Myocyte (in vitro differentiated cells): ENCODE measurements around the gene URB1. TPM values are rescaled to one million over a fixed set of nuclear protein-coding genes. Genes with fewer than 3 reads are reported as not detected.
"Not testable (repeated sequence)": the region's sequence is repeated elsewhere in the genome, so short reads cannot be mapped to it uniquely, and the experiment has no call there.

ENCODE experiments used
- DNase-seq: peaks from one replicate; pipeline ENCODE4 v3.0.0-alpha.2; 2012; ENCODE audit warnings: low read depth
- total RNA-seq: library from RNA; depleted of rRNA; stranded (reverse); fragments of >200 nt; gene quantifications from 2 replicates; pipeline ENCODE4 v1.2.3, GENCODE V29; 2014

The URB1 gene
- total RNA-seq, 1 donor from 2014 or later = 42.1 TPM

DNA sequence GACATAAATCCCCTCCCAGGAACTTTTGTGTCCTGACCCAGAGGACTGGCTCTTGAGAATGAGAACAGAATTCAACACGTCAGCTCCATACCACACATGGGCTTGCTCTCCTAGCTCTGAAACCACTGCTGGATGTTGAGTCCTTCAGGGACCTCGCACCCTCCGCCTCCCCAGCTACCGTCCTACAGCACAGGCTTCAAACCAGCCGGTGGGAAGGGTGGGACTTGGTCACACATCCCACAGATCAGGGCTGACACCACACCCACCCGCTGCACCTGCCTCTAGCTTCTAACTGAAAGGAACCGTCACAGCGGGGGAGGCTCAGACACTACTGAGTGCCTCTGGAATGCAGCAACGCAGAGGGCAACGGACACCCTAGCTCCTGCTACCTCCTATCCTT, 70.1 kb downstream of the URB1 start:
- DNase-seq = no peak

GRCh38 chr21:32322103-32322502, 70.7 kb downstream of the URB1 start:
- no peak for DNase-seq

GRCh38 chr21:32321480-32321879, 71.3 kb downstream of the URB1 start:
- DNase-seq = no peak

- DNase-seq = no peak
These were observed 72.1 kb downstream of the URB1 start for GRCh38 chr21:32320726-32321125.

- no peak for DNase-seq
These were observed 72.8 kb downstream of the URB1 start for GRCh38 chr21:32320059-32320458.

- no peak for DNase-seq
These were observed 73.8 kb downstream of the URB1 start for GRCh38 chr21:32319012-32319411.

DNA sequence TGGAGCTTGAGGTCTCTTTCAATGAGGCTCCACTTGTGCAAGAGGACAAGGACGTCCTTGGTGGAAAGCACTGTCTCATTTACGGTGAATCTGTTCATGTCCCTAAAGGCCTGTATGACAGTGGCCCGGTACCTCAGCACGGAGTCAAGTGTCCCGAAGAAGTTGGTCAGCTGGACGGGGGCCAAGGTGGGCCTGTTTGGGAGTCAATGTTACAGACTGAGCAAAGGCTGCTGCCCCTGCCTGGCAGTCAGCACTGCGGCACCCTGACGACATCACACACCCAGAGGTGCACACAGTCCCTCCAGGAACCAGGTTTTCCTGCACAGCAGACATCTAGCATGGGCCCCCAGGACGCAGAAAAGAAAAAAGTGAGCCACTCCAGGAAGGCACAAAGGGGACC, 75.1 kb downstream of the URB1 start:
- no peak for DNase-seq

DNA sequence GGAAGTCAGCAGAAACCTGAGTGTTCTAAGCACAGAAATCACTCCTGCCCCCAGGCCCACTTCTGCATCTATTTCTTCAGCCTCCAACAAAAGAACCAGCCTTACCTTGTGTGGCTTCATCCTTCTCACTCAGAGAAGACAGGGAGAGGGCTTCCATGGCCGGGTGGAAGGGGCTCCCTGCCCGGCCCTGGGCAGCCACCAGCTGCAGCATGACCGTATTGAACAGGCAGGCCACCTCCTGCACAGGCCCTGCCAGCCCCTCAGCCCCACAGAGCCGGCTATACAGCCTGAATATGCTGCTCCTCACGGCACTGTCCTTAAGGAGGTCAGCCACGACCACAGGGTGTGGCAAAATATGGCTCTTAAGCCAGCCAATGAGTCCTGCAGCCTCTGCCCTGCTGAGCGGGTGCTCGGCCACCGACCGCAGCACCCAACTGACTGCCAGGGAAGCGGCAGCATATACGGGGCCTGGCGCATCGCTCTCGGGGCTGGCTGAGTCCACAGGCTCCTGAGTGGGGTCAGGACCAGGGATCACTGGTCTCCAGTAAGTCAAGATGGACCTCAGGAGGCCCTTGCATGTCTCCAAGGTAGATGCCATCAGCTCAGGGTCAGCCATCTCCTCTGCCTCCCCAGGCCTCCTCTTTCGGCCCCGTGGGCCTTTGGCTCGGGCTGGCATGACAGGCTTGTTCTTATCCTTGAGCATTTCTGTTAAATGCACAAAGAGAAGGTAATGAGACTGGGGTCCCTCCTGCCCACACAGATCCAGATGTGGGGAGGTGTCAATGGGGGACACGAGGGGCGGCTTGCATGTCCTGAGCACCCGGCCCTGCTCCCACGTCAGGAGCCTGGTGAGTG, 76.2 kb downstream of the URB1 start:
- DNase-seq = no peak

GRCh38 chr21:32315511-32316281, 77.1 kb downstream of the URB1 start:
- DNase-seq = no peak

- DNase-seq = no peak
These were observed 78.0 kb downstream of the URB1 start for GRCh38 chr21:32314806-32315205.

- no peak for DNase-seq
These were observed 79.8 kb downstream of the URB1 start for GRCh38 chr21:32312976-32313375.

- DNase-seq = no peak
These were observed 80.5 kb downstream of the URB1 start for GRCh38 chr21:32312326-32312725.

DNA sequence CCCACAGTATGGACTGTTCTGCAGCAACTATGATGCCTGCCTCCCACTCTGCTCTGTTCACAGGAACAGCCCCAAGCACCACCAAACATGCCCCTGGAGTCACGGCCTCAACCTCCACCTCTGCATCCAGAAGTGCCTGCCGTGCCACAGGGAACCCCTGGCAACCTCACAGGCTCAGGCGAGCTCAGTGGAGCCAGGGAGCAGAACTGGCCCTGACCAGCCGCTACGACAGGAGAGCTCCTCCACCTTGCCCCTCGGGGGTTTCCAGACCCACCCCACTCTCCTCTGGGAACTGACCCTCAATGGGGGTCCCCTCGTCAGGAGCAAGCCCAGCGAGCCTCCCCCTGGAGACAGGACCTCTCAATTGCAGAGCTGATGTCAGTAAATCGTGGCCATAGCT, 81.2 kb downstream of the URB1 start:
- no peak for DNase-seq

DNA sequence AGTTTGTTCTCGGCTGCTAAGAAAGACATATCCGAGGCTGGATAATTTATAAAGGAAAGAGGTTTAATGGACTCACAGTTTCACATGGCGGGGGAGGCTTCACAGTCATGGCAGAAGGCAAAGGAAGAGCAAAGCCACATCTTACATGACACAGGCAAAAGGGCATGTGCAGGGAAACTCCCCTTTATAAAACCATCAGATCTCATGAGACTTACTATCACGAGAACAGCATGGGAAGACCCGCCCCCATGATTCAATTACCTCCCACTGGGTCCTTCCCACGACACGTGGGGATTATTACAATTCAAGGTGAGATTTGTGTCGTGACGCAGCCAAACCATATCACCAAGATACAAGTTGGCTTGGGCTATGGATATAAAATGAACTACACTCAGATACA, 81.8 kb downstream of the URB1 start:
- not testable (repeated sequence) for DNase-seq

- no peak for DNase-seq
These were observed 82.8 kb downstream of the URB1 start for GRCh38 chr21:32309906-32310460.

DNA sequence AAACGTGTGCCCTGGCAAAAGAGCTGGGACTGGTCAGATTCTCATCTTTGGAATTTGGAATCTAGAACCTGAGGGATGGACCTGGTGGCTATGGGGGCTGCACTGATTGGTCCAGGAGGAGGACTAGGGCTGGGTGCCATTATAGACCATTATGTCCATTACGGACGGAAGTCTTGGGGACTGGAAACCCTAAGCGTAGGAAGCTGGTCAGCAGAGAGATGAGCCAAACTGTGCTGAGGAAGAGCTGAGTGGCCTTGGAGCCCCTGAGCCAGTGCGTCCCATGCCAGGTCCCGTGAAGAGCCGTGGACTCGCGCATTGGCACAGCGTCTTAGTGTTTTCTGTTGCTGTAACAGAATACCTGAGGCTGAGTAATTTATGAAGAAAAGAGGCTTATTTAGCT, 84.1 kb downstream of the URB1 start:
- DNase-seq = no peak

- no peak for DNase-seq
These were observed 85.1 kb downstream of the URB1 start for GRCh38 chr21:32307706-32308105.

- no peak for DNase-seq
These were observed 86.6 kb downstream of the URB1 start for GRCh38 chr21:32306021-32306780.

DNA sequence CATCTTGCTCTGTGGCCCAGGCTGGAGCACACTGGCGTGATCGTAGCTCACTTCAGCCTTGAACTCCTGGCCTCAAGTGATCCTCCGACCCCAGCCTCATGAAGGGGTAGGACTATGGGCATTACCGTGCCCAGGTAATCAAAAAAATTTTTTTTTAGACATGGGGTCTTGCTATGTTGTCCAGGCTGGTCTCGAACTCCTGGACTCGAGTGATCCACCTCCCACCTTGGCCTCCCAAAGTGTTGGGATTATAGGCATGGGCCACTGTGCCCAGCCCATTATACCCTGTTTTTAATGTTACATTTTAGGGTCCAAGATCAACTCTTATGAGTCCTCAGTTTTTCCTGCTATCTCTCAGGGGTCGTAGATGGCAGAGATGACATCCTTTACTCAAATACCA, 87.8 kb downstream of the URB1 start:
- DNase-seq = no peak

DNA sequence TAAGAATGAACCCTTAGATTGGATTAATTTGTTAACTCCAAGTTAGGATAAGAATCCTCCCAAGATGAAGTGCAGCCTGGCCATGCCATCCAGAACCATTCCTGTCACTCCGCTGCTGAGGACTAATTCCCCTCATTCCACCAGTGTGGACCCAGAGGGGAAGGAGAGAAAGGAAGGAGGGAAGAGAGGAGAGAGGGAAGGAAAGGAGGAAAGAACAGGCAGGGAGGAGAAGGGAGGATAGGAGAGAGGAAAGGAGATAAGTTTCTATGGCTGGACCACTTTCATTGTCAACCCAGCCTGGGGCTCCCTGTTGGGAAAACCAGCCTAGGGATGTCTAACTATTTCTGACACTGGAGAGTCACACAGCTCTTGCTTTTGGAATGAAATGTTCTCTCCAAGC, 89.4 kb downstream of the URB1 start:
- no peak for DNase-seq

GRCh38 chr21:32302560-32302959, 90.3 kb downstream of the URB1 start:
- DNase-seq = no peak

- DNase-seq = no peak
These were observed 91.2 kb downstream of the URB1 start for GRCh38 chr21:32301596-32301995.
